GM04504 (cell line): ENCODE results near the gene MALAT1.
"Not testable (repeated sequence)": the region's sequence is repeated elsewhere in the genome, so short reads cannot be mapped to it uniquely, and the experiment has no call there.

Experiments
- DNase-seq: peaks from one replicate; pipeline ENCODE4 v3.0.0-alpha.2; 2012; ENCODE audit warnings: low read depth

MALAT1 gene

DNA sequence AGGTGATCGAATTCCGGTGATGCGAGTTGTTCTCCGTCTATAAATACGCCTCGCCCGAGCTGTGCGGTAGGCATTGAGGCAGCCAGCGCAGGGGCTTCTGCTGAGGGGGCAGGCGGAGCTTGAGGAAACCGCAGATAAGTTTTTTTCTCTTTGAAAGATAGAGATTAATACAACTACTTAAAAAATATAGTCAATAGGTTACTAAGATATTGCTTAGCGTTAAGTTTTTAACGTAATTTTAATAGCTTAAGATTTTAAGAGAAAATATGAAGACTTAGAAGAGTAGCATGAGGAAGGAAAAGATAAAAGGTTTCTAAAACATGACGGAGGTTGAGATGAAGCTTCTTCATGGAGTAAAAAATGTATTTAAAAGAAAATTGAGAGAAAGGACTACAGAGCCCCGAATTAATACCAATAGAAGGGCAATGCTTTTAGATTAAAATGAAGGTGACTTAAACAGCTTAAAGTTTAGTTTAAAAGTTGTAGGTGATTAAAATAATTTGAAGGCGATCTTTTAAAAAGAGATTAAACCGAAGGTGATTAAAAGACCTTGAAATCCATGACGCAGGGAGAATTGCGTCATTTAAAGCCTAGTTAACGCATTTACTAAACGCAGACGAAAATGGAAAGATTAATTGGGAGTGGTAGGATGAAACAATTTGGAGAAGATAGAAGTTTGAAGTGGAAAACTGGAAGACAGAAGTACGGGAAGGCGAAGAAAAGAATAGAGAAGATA, at the start of gene MALAT1:
TSS of gene MALAT1 (plus strand) at position 69 of the 736 bp plus-strand sequence.
- peak; percentile 92 for DNase-seq

DNA sequence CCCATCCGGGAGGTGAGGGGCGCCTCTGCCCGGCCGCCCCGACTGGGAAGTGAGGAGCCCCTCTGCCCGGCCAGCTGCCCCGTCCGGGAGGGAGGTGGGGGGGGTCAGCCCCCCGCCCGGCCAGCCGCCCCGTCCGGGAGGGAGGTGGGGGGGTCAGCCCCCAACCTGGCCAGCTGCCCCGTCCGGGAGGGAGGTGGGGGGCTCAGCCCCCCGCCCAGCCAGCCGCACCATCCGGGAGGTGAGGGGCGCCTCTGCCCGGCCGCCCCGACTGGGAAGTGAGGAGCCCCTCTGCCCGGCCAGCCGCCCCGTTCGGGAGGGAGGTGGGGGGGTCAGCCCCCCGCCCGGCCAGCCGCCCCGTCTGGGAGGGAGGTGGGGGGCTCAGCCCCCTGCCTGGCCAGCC, 47.5 kb upstream of the MALAT1 start:
- not testable (repeated sequence) for DNase-seq

DNA sequence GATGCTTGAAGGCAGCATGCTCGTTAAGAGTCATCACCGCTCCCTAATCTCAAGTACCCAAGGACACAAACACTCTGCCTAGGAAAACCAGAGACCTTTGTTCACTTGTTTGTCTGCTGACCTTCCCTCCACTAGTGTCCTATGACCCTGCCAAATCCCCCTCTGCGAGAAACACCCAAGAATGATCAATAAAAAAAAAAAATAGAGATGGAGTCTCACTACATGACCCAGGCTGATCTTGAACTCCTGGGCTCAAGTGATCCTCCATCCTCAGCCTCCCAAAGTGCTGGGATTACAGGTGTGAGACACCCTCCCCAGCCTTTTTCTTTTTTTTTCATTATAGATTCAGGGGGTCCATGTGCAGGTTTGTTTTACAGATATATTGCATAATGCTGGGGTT, 46.6 kb upstream of the MALAT1 start:
- DNase-seq = not testable (repeated sequence)

DNA sequence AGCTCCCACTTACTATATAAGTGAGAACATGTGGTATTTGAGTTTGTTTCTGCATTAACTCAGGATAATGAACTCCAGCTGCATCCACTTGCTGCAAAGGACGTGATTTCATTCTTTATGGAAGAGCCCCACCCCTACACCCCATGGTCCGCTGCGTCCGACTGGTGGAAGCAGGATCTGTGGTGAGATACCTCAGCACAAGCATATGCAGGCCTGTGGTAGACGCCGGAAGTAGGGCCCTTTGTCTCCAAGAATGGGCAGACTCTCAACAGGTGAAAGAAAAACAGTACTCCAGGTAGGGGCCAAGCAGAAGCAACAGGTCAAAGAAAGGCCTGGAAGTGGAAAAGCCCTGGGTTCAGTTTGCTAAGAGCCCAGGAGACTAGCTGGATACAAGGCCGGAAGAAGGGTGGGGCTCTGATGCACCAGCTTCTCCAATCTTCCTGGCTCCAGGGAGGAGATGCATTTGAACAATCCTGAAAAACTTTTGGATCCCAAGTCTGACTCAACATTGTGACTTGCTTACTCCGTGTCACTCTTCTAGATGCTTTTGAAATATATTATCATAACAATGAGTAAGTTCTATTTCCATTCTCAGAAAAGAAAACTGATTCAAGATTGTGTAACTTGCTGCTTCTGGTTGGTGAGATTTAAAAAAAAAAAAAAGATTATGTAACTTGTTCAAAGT, 45.9 kb upstream of the MALAT1 start:
- DNase-seq = peak; percentile 89

DNA sequence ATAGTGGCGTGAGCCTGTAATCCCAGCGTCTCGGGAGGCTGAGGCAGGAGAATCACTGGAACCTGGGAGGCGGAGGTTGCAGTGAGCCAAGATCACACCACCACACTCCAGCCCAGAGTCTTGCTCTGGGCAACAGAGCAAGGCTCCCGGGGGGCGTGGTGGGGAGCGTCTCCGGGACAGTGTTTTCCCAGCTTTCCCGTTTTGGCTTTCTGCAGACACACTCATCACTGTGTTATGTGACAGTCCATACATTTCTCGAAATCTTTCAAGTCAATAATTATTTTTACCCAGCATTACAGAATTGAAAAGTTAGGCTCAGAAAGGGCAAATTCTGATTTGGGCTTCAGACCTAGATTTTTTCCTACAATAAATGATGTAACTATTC, 44.5 kb upstream of the MALAT1 start:
- DNase-seq = peak; percentile 30

DNA sequence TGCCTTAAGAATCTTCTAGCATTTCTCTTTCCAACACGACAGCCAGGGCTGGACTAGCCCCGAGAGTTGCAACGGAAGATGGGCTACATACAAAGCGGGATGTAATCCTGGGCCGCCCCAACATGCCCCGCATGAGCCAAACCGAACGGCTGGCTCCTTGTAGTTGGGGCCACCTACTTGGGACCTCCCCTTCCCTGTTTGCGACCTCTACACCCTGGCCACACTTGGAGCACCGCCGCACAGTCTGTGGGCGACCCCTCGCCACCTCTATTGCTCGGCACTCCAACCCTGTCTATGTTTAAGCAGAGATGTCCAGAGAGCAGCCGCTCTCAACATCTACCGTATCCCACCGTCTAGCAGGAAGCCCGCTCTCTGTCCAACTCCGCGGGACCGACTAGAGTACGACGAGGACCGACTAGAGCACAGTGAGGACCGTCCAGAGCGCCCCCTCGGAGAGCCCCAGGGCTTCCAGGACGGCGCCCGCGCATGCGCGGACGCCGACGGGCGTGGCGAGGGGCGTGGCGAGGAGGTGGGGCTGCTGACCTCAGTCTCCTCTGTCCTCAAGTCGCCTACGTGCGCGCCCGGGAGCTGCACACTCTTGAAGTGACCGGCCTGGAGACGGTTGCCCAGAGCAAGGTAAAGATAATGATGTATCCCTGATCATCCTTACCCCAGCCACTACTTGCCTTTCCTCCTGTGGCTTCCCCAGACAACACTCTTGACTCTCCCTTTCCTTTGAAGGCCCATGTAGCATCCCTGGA, 44.0 kb upstream of the MALAT1 start:
- peak; percentile 82 for DNase-seq

DNA sequence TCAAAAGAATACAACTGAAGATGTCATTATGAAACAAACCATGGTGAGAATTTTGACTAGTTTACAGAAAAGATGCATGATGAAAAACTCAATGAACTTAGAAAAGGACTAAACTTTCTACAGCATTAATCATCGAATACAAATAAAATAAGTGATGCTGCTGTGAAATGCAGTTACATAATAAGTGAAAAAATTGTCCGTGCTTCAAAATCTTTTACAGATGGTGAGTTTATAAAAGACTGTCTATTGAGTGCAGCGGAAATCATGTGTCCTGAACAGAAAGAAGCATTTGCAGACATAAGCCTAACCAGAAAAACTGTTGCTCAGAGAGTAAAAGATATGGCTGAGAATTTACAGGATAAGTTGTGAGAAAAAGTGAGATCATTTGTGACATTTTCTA, 42.4 kb upstream of the MALAT1 start:
- peak; percentile 65 for DNase-seq

DNA sequence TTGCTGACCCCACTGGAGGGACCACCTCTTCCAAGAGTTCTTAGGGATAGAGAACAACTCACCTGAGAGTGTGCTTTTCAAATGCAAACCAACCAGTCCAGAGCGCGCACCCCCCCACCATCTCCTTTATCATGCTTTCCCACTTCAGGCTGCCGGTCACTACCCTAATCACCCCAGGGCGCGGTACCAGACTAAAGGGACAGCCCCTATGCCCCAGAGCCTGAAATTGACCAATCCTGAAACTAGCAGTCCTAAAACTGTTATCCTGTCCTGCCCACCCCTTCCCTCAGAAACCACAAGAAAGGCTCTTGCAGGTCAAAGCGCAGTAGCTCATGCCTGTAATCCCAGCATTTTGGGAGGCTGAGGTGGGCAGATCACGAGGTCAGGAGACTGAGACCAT, 39.3 kb upstream of the MALAT1 start:
- no peak for DNase-seq

DNA sequence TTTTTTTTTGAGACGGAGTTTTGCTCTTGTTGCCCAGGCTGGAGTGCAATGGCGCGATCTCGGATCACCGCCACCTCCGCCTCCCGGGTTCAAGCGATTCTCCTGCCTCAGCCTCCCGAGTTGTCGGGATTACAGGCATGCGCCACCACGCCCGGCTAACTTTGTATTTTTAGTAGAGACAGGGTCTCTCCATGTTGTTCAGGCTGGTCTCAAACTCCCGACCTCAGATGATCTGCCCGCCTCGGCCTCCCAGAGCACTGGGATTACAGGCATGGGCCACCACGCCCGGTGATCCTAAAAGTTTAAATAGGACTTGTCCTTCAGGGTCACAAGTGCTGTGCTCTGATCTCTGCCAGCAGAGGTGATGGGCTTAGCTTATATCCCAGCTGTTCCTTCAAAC, 33.4 kb upstream of the MALAT1 start:
- not testable (repeated sequence) for DNase-seq

DNA sequence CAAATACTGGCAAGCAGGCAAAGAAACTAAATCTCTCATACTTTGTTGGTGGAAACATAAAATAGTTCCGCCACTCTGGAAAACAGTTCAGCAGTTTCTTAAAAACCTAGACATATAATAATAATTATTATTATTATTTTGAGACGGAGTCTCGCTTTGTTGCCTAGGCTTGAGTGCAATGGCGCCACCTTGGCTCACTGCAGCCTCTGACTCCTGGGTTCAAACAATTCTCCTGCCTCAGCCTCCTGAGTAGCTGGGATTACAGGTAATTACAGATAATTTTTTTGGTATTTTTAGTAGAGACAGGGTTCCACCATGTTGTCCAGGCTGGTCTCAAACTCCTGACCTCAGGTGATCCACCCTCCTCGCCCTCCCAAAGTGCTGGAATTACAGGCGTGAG, 31.5 kb upstream of the MALAT1 start:
- not testable (repeated sequence) for DNase-seq

DNA sequence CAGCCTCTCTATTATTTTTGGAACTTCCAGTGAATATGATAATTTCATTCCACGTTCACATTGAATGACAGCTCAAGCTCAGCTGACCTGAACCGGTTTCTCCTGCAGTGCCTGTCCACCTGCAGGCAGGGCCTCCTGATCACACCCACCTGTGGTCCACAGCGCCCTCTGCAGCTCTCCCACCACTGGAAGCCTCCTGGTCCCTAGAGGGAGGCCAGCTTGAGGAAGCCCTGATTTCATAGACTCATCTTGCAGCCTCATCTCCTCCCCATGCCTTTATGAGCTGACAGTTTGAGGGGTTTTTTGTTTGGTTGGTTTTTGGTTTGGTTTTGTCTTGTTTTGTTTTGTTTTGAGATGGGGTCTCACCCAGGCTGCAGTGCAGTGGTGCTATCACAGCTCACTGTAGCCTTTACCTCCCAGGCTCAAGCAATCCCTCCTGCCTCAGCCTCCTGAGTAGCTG, 29.9 kb upstream of the MALAT1 start:
- no peak for DNase-seq

DNA sequence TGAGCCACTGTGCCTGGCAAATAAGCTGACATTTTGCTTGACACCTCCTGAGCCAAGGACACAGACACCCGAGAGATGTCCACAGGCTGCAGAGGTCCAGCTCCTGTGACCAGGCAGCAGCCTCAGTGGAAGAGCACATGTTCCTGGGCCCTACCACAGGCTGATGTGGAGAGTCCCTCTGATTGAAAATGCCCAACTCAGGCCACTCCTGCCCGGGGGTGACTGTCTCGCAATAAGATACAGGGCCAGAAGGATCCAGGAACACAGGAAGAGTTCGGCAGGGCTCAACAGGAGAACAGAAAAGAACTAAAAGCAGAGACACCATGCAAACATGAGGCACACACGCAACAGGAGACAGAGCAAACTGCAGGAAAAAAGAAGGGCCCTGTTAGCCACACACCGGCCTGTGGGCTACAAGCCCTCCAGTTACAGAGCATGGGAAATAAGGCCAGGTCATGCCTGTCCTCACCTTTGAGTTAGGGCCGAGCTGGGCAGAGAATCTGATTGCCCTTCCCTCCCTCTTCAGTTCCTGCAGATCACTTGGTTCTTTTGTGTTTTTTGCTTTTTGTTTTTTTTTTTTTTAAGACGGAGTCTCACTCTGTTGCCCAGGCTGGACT, 28.3 kb upstream of the MALAT1 start:
- DNase-seq = no peak

DNA sequence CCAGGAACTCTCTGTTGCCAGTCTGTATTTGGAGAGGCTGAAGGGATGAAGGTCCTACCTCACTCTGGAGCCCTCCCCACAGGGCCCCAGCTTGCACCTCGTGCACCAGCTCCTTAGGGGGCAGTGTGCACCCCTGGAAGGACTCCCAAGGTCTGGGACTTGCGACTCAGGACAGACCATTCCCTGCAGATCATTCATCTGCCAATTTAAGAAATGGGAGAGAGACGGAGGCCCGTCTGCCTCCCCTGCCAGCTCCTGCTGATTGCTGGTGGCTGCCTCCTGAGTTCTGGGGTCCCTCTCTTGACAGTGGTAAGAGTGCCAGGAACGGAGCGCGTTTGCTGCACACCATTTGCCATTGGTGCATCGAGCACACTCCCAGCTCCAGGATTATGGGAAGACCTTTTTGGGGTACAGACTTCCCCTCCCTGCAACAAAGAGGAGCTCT, 27.4 kb upstream of the MALAT1 start:
- DNase-seq = no peak

DNA sequence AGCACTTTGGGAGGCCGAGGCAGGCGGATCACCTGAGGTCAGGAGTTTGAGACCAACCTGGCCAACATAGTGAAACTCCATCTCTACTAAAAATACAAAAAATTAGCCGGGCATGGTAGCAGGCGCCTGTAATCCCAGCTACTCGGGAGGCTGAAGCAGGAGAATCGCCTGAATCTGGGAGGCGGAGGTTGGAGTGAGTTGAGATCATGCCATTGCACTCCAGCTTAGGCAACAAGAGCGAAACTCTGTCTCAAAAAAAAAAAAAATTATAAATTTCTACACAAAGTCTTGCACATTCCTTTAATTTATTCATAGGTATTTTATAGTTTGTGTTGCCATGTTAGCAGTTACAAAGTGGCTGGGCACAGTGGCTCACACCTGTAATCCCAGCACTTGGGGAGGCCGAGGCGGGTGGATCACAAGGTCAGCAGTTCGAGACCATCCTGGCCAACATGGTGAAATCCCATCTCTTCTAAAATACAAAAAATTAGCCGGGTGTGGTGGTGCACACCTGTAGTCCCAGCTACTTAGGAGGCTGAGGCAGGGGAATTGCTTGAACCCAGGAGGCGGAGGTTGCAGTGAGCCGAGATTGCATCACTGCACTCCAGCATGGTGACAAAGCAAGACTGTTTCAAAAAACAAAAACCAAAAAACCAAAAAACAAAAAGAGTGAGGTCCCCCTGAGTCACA, 26.1 kb upstream of the MALAT1 start:
- DNase-seq = not testable (repeated sequence)

DNA sequence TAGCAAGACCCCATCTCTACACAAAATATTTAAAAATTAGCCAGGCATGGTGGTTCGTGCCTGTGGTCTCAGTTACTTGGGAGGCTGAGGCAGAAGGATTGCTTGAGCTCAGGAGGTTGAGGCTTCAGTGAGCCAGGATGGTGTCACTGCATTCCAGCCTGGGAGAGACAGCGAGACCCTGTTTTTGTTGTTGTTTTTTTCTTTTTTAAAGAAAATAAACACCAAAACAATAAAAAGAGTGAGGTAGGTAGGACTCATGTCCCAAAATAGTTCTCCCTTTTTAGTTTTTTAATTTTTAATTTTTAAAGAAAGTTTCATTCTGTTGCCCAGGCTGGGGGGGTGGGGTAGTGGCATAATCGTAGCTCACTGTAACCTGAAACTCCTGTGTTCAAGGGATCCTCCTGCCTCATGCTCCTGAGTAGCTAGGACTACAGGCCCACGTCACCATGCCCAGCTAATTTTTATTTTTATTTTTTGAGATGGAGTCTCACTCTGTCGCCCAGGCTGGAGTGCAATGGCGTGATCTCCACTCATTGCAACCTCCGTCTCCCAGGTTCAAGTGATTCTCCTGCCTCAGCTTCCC, 25.5 kb upstream of the MALAT1 start:
- no peak for DNase-seq

DNA sequence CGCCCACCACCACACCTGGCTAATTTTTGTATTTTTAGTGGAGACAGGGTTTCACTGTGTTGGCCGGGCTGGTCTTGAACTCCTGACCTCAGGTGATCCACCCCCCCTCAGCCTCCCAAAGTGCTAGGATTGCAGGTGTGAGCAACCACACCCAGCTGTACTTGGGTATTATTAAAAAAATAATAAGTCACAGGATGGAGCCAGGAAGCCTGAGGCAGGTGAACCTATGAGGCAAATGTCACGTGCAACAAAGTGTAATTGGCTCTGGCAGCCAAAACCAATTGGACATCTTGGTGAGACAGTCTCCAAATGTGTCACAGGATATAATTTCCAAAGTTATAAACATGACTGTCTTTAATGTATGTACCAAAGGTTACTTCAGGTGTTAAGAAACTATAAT, 24.0 kb upstream of the MALAT1 start:
- no peak for DNase-seq

DNA sequence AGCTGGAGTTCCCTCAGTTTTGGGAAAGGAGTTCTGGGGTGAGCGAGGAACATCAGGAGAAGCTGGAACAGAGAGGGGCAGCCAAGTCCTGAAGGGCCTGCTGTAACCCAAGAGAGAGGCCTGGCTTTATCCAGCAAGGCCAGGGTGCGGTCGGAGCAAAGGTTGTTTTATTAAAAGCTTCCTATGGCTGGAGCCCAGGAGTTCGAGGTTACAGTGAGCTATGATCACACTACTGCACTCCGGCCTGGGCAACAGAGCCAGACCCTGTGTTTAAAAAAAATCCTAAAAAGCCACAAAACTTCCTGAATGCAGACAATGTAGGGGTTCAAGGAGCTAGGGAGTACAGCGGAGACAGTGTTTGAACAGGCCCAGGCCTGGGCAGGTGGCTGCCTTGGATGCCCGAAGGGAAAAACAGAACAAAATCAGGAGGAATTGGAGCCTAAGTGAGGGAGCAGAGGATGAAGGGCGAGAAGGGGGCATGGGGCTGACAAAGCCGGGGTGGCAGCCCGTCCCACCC, 22.2 kb upstream of the MALAT1 start:
- DNase-seq = no peak

DNA sequence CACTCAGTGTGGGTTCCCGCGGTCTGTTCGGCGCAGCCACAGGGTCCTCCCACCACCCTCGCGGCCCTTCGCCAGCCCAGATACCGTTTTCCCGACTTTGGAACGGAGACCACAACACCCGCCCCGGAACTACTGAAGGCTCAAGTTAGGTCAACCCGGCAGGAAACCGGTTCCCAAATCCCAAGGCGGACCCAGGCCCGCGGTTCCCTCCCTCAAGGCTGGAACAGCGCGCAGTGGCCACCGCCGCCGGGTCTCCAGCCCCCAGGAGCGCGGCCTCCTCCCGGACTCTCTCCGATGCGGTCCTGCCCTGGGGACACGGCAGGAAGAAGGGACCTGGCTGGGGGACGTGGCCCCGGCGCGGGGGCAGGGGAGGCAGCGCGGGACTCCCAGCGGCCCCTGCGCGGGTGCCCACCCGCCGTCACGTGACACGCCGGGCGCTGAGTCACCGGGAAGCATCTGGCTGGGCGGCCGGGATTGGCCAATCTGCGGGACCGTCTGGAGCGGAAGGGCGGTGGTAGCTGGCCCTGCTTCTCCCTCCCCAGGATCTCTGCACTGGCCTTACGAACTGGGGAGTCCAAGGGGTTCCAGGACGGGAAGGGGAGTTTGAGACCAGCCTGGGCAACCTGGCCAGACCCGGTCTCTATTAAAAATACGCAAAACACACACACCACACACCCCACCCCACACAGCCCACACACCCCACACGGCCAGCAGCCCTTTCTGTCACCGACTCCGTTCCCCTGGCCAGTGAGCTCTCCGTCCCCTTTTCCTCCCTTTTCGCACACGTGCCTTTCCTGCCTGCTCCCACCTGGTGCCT, 21.5 kb upstream of the MALAT1 start:
- DNase-seq = peak; percentile 95

DNA sequence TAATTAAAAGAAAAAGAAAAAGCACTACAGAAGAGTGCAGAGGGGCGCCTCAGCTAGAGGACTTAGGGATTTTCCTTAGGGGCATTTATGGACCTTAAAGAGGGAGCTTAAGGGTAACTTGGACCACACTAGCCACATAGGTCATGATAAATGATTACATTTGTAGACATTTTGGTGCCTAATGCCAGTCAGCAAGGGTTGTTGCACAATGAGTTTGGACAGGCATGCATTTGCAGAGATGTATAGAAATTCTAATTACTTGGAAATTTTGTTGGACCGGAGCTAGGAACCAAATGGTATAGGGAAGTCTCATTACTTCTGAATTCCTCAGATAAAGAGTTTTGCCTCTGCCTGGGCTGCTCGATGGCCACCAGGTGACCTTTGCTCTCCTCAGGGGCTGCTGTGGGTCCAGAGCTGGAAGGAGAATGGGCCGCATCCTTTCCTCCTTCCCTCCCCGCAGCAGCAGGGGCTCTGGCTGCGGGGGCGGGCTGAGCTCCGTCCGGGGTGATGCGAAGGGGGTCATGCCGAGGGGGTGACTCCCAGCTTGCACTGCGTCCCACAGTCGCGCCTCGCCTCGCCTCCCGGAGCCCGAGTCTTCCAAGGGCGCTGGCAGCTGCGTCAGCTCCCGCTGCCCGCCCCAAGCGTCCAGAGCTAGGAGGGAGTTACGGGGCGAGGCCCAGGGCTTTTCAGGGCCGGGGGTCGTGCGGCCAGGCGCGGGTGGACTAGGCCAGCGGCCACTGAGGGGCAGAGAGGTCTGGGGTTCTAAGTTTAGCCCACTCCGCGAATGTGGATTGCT, 20.3 kb upstream of the MALAT1 start:
- DNase-seq = no peak
